GM12878 (cell line): ENCODE results near the gene SIX1. TPM values are rescaled to one million over a fixed set of nuclear protein-coding genes. Genes with fewer than 3 reads are reported as not detected.

Experiments used
- ATAC-seq: fragments of 200-7000 bp; cut with Tn5 transposase; 3 replicates; pipeline ENCODE4 v1.9.1; 2020; ENCODE audit warnings: mild to moderate bottlenecking, moderate library complexity
- BruUV-seq: library from RNA; stranded (reverse); fragments of 400-500 nt; replicated peaks from 2 replicates; lab custom pipeline; 2021; lab: Mats Ljungman, UMichigan
- CTCF ChIA-PET: fragments of 300-600 bp; sonication (Branson Sonifier 250); formaldehyde crosslinking; extraction: SDS; loops from one replicate; lab custom pipeline; 2021; ENCODE audit warnings: inconsistent platforms; lab: Yijun Ruan, JAX
- POLR2A ChIA-PET: fragments of 350-600 bp; formaldehyde crosslinking; extraction: SDS; loops from one replicate; lab custom pipeline; 2021; ENCODE audit warnings: inconsistent platforms; lab: Charles Lee
- RAD21 ChIA-PET: fragments of 300-600 bp; sonication (Branson Sonifier 250); formaldehyde crosslinking; loops from one replicate; lab custom pipeline; 2023; ENCODE audit warnings: antibody characterized with exemption; ENCODE audit not compliant: unreplicated experiment; lab: Charles Lee
- SMC1A ChIA-PET: fragments of 300-600 bp; sonication (Branson Sonifier 250); formaldehyde crosslinking; loops from one replicate; lab custom pipeline; 2023; ENCODE audit not compliant: unreplicated experiment, uncharacterized antibody; lab: Charles Lee
- DNase-seq: peaks from one replicate; pipeline ENCODE4 v3.0.0-alpha.2; 2011; ENCODE audit warnings: low read depth, low spot score
- FAIRE-seq: peaks from 3 replicates; lab custom pipeline; 2011; peaks lifted over from hg19 to GRCh38; lab: Jason Lieb, UNC
- H2AFZ ChIP-seq: 2 replicates; pipeline ENCODE4 v1.6.0; 2011; ENCODE audit warnings: low read depth, low read length, control low read depth; ENCODE audit not compliant: control insufficient read depth
- H3K27ac ChIP-seq: 2 replicates; pipeline ENCODE4 v1.5.1; 2011; ENCODE audit warnings: control low read depth; ENCODE audit not compliant: control insufficient read depth, insufficient read depth
- H3K27me3 ChIP-seq, 2 experiments: replicated peaks in 1 of 2; 2 replicates each; pipeline versions ENCODE4 v1.6.0 to v1.6.1; 2011; ENCODE audit warnings: low read length in 1 of 2; ENCODE audit not compliant: control insufficient read depth in 2 of 2, insufficient read depth in 2 of 2
- H3K36me3 ChIP-seq, 2 experiments: 2 replicates each; pipeline ENCODE4 v1.5.1; 2011; ENCODE audit warnings: low read length in 1 of 2; ENCODE audit not compliant: control insufficient read depth in 2 of 2, insufficient read depth in 2 of 2
- H3K4me1 ChIP-seq: 2 replicates; pipeline ENCODE4 v1.6.1; 2011; ENCODE audit warnings: mild to moderate bottlenecking, low read length, moderate library complexity, mixed read lengths; ENCODE audit not compliant: control insufficient read depth, insufficient read depth
- H3K4me2 ChIP-seq: 2 replicates; pipeline ENCODE4 v1.6.0; 2011; ENCODE audit warnings: control low read depth; ENCODE audit not compliant: control insufficient read depth, insufficient read depth
- H3K4me3 ChIP-seq: fragments of 200-600 bp; sonication (generic); 2 replicates; pipeline ENCODE4 v1.5.1; 2016
- H3K79me2 ChIP-seq: 2 replicates; pipeline ENCODE4 v1.6.0; 2011; ENCODE audit warnings: low read length; ENCODE audit not compliant: control insufficient read depth, insufficient read depth
- H3K9ac ChIP-seq: 2 replicates; pipeline ENCODE4 v1.8.0; 2011; ENCODE audit warnings: low read length, control low read depth, mixed read lengths; ENCODE audit not compliant: control insufficient read depth, insufficient read depth
- H3K9me3 ChIP-seq: replicated peaks from 3 replicates; pipeline ENCODE4 v1.5.1; 2011; ENCODE audit warnings: mild to moderate bottlenecking, low read length; ENCODE audit not compliant: control insufficient read depth, insufficient read depth
- H4K20me1 ChIP-seq: 2 replicates; pipeline ENCODE4 v1.6.0; 2011; ENCODE audit not compliant: control insufficient read depth, insufficient read depth
- CEBPB ChIP-seq, 2 experiments: fragments of 150-350 bp in 1 of 2; IDR thresholded peaks; 2 replicates each; pipeline ENCODE4 v1.6.1; 2012 to 2014; ENCODE audit warnings: low read depth in 2 of 2, low read length in 2 of 2, borderline replicate concordance in 1 of 2, inconsistent platforms in 1 of 2
- MTA3 ChIP-seq: IDR thresholded peaks from 2 replicates; pipeline ENCODE4 v1.6.1; 2012; ENCODE audit warnings: low read length, inconsistent platforms, borderline replicate concordance
- POLR2AphosphoS2 ChIP-seq: IDR thresholded peaks from 2 replicates; pipeline ENCODE4 v1.6.1; 2011; ENCODE audit warnings: low read depth, mild to moderate bottlenecking, low read length, improper control_type of control experiment, moderate library complexity
- SUZ12 ChIP-seq: fragments of 200-600 bp; sonication (generic); IDR thresholded peaks from one replicate; pipeline ENCODE4 v1.6.1; 2018; ENCODE audit warnings: antibody characterized with exemption, mild to moderate bottlenecking; ENCODE audit not compliant: unreplicated experiment
- WGBS: methylation state at CpG from one replicate; pipeline ENCODE4 v1.1.6; 2016; ENCODE audit warnings: low lambda C conversion rate; ENCODE audit not compliant: insufficient replicate concordance, insufficient coverage; ENCODE audit errors: missing lambda C conversion rate; 5-methylcytosine and 5-hydroxymethylcytosine counted together
- in situ Hi-C: fragments of 300-500 bp; cut with MboI; formaldehyde crosslinking; loops from 9 replicates; pipeline ENCODE4 v1.14.3; 2018; ENCODE audit warnings: mixed read lengths
- intact Hi-C: fragments of 100-400 bp; cut with micrococcal nuclease; formaldehyde crosslinking; loops from one replicate; pipeline ENCODE4 v1.14.2; 2022; ENCODE audit not compliant: unreplicated experiment
- polyA plus RNA-seq, 11 experiments: library from polyadenylated mRNA; depleted of rRNA in 4 of 11; unstranded in 6 of 11; stranded (reverse) in 5 of 11; fragments of >200 nt; fragmentation: Nextera tagmentation in 4 of 11; fragmentation: Illumina TruSeq in 1 of 11; extraction: Ambion mirVana in 4 of 11; extraction: Trizol in 1 of 11; gene quantifications; 1 replicate in 1 of 11; 2 replicates in 10 of 11; pipeline versions ENCODE4 v1.2.1 to v1.2.3, GENCODE V29; 2011 to 2016; ENCODE audit warnings: inconsistent platforms in 2 of 11, missing spikeins in 2 of 11, low read depth in 1 of 11
- total RNA-seq, 4 experiments: library from RNA; depleted of rRNA in 3 of 4; stranded (reverse); fragments of >200 nt in 3 of 4; fragmentation: Illumina TruSeq in 1 of 4; extraction: Trizol in 1 of 4; gene quantifications; 2 replicates each; pipeline versions ENCODE4 v1.2.1 to v1.2.3, GENCODE V29; 2013 to 2021
- TF ChIP-seq, protein P1 (sequence below): IDR thresholded peaks from 2 replicates; pipeline ENCODE4 v1.6.1; 2012; ENCODE audit warnings: mild to moderate bottlenecking, low read depth, low read length

Gene SIX1
- total and polyA plus RNA-seq, 10 of the 15 experiments (the other 5 are each of a cell fraction or from before 2014, with no cell fraction given) = 0.03 to 0.06 (median 0.05) TPM; not detected in 5

GRCh38 chr14:60677701-60678100 is 28.4 kb upstream of the SIX1 start (continued):
- TF ChIP-seq, protein P1, sequence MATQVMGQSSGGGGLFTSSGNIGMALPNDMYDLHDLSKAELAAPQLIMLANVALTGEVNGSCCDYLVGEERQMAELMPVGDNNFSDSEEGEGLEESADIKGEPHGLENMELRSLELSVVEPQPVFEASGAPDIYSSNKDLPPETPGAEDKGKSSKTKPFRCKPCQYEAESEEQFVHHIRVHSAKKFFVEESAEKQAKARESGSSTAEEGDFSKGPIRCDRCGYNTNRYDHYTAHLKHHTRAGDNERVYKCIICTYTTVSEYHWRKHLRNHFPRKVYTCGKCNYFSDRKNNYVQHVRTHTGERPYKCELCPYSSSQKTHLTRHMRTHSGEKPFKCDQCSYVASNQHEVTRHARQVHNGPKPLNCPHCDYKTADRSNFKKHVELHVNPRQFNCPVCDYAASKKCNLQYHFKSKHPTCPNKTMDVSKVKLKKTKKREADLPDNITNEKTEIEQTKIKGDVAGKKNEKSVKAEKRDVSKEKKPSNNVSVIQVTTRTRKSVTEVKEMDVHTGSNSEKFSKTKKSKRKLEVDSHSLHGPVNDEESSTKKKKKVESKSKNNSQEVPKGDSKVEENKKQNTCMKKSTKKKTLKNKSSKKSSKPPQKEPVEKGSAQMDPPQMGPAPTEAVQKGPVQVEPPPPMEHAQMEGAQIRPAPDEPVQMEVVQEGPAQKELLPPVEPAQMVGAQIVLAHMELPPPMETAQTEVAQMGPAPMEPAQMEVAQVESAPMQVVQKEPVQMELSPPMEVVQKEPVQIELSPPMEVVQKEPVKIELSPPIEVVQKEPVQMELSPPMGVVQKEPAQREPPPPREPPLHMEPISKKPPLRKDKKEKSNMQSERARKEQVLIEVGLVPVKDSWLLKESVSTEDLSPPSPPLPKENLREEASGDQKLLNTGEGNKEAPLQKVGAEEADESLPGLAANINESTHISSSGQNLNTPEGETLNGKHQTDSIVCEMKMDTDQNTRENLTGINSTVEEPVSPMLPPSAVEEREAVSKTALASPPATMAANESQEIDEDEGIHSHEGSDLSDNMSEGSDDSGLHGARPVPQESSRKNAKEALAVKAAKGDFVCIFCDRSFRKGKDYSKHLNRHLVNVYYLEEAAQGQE = no peak
- TF ChIP-seq, all 136 proteins: peak for 0

DNA sequence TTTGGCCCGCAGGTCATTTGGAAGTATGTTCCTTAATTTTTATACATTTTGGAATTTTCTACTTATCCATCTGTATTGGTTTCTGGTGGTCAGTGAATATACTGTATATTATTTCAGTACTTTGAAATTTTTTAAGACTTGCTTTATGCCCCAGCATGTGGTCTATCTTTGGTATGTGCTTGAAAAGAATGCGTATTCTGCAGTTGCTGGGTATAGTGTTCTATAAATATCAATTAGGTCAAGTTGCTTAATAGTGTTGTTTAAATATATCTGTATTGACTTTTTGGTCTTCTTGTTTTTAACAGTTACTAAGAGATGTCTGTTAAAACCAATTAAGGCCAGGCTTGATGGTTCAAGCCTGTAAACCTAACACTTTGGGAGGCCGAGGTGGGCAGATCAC is 21.7 kb upstream of the SIX1 start:
- no TSS peak for BruUV-seq

More for the DNA sequence above, 21.7 kb upstream of the SIX1 start:
- DNase-seq (no peak), FAIRE-seq (no peak), ATAC-seq (no peak)
- no peak overlapping the region for H2AFZ ChIP-seq
- no peaks in the 10 kb centered on the region for H3K9me3 ChIP-seq
- ChIA-PET RAD21 (no interaction called here), POLR2A (no interaction called here), CTCF (no interaction called here), SMC1A (no interaction called here)
- H4K20me1 ChIP-seq = no peaks in the 10 kb centered on the region
- H3K36me3 ChIP-seq = no peaks in the 10 kb centered on the region
- H3K4me3 ChIP-seq = no peak overlapping the region
- H3K79me2 ChIP-seq = no peaks in the 10 kb centered on the region
- H3K4me2 ChIP-seq = no peak overlapping the region
- no peaks in the 10 kb centered on the region for H3K4me1 ChIP-seq
- WGBS = 43% methylated on average over 3 of the region's 3 CpGs
- H3K9ac ChIP-seq = no peak overlapping the region
- no peak overlapping the region for H3K27ac ChIP-seq
- intact Hi-C loops (no loop called here), in situ Hi-C loops (no loop called here)
- H3K27me3 ChIP-seq = no peaks in the 10 kb centered on the region
- TF ChIP-seq POLR2AphosphoS2 (no peak), SUZ12 (no peak), MTA3 (no peak), CEBPB (IDR thresholded peaks at IDR 0.05; ENCODE audit: borderline replicate concordance in 1 of 2, low read depth in 2 of 2, low read length in 2 of 2) (no peak)
